Activated CD8-positive, alpha-beta memory T cell treated with anti-CD3 and anti-CD28 coated beads, Interleukin-2, amount 10 ng/mL, durations not matched to agents 7 days and 5 days (primary cell): ENCODE data around the gene DNAJC15. TPM values are rescaled to one million over a fixed set of nuclear protein-coding genes. Genes with fewer than 3 reads are reported as not detected.

Experiments used
- ATAC-seq: fragments of 150-1000 bp; cut with Tn5 transposase; one replicate; pipeline ENCODE4 v1.10.0; 2021; ENCODE audit warnings: moderate library complexity
- CTCF ChIA-PET: fragments of 350-600 bp; sonication (Branson Sonifier 250); formaldehyde crosslinking; loops from one replicate; lab custom pipeline; 2021; ENCODE audit warnings: antibody characterized with exemption; lab: Charles Lee
- DNase-seq: peaks from one replicate; pipeline ENCODE4 v3.0.0-alpha.2; 2020
- H3K27ac Mint-ChIP-seq: one replicate; pipeline ENCODE4 v1.8.0; 2021; ENCODE audit warnings: mild to moderate bottlenecking, mixed read lengths
- H3K27me3 Mint-ChIP-seq: one replicate; pipeline ENCODE4 v1.8.0; 2021; ENCODE audit warnings: mixed read lengths
- H3K36me3 Mint-ChIP-seq: one replicate; pipeline ENCODE4 v1.8.0; 2021; ENCODE audit warnings: mild to moderate bottlenecking, mixed read lengths
- H3K4me1 Mint-ChIP-seq: one replicate; pipeline ENCODE4 v1.8.0; 2021; ENCODE audit warnings: mixed read lengths
- H3K4me3 Mint-ChIP-seq: one replicate; pipeline ENCODE4 v1.8.0; 2021; ENCODE audit warnings: mild to moderate bottlenecking, moderate library complexity, mixed read lengths
- H3K9me3 Mint-ChIP-seq: one replicate; pipeline ENCODE4 v1.8.0; 2022; ENCODE audit warnings: low read depth, mixed read lengths
- total RNA-seq, 2 experiments: library from RNA; stranded (reverse); gene quantifications; one replicate each; pipeline ENCODE4 v1.2.3, GENCODE V29; 2021

DNAJC15 gene
- total RNA-seq, 2 experiments from 2014 or later: 14.4 to 14.8 TPM

- peaks cover 20% of the 10 kb centered on the region for H3K27me3 Mint-ChIP-seq
- H3K4me3 Mint-ChIP-seq: no peak overlapping the region
- no peak for ATAC-seq
- H3K4me1 Mint-ChIP-seq: peaks cover 14% of the 10 kb centered on the region
- DNase-seq: no peak
- H3K27ac Mint-ChIP-seq: no peak overlapping the region
- H3K9me3 Mint-ChIP-seq: no peaks in the 10 kb centered on the region
- CTCF ChIA-PET: no interaction called here
- H3K36me3 Mint-ChIP-seq: no peaks in the 10 kb centered on the region
Measured at GRCh38 chr13:43129066-43129465, 105.7 kb downstream of the DNAJC15 start.

DNA sequence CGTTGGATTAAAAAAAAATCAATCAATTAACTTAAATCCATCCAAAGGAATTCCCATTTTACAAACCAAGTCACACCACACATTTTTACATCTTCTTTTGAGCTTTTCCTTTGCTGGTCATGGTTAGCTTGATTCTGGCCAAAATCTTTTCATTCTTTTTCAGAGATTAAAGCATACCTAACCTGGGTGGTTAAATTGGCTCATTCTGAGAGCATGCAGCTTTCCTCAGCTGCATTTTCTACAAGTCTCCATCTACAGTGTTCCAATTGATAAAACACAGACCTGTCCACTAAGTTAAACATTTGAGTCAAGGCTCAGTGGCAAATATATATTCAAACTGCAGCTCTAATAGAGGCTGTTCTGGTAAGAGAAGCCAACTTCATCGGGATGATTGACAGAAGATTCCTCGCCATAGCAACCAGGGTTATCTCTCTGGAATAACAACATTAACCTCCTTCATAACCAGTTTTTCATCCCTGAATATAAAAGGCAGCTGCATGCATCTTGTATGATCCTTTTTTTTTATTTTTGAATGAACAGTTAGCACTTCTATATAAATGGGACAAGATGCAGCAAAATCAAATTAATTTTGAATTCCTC lies 106.2 kb downstream of the DNAJC15 start:
- Mint-ChIP-seq H3K27ac (no peak overlapping the region), H3K9me3 (no peaks in the 10 kb centered on the region), H3K4me1 (peaks cover 14% of the 10 kb centered on the region), H3K4me3 (no peak overlapping the region), H3K36me3 (no peaks in the 10 kb centered on the region), H3K27me3 (peaks cover 22% of the 10 kb centered on the region)
- DNase-seq: no peak
- ATAC-seq: no peak
- CTCF ChIA-PET: no interaction called here

DNA sequence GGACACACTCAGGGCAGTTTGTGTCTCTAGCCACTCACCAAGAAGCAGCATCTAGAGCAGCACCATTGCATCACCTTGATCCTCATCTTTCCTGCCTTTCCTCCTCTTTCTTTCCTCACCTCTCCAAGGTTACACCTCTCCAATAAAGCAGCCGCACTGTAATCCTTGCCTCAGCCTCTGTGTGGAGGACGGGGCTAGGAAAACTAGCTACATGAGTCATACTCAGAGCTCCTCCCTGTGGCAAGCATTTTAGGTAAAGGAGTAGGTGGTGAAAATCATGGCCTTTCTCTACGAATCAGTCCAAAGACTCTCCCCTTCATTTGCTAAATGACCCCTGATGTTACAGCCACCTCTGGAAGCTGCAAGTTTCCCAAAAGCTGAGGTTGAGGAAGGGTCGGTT lies 108.9 kb downstream of the DNAJC15 start:
- no peaks in the 10 kb centered on the region for H3K36me3 Mint-ChIP-seq
- H3K9me3 Mint-ChIP-seq: no peaks in the 10 kb centered on the region
- H3K4me3 Mint-ChIP-seq: no peak overlapping the region
- peaks cover 22% of the 10 kb centered on the region for H3K27me3 Mint-ChIP-seq
- ATAC-seq (no peak), DNase-seq (no peak)
- peaks cover 14% of the 10 kb centered on the region for H3K4me1 Mint-ChIP-seq
- CTCF ChIA-PET: interaction anchor here (0.6 to 0.7 kb wide), 2 partner anchors 13 to 161 kb away, joined by 3 read pairs; no protein-coding TSS in a partner anchor
- H3K27ac Mint-ChIP-seq: no peak overlapping the region

DNA sequence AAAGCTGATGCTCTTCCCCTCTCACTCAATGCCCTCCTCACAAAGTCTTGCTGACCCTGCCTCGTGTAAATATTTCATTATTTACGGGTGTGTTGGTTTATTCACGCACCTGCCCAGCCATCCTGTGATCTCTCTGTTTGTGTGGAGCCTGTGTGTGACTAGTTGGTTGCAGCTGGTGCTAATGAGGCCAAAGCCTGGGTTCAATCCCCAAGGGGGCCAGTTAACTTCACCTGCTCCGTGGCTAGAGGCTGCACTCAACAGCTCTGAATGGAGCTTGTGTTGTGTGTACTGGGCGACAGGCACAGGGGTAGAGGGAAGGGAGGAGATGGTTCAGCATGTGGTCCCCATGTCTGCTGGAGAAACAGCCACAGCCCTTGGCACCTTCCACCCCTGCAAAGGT lies 109.5 kb downstream of the DNAJC15 start:
- CTCF ChIA-PET: interaction anchor here (0.7 to 0.8 kb wide), 2 partner anchors 162 to 672 kb away, joined by 3 read pairs; no protein-coding TSS in a partner anchor
- Mint-ChIP-seq H3K27ac (no peak overlapping the region), H3K4me3 (no peak overlapping the region), H3K9me3 (no peaks in the 10 kb centered on the region), H3K36me3 (no peaks in the 10 kb centered on the region), H3K27me3 (peaks cover 27% of the 10 kb centered on the region), H3K4me1 (peaks cover 7% of the 10 kb centered on the region)
- ATAC-seq (no peak), DNase-seq (no peak)

- H3K36me3 Mint-ChIP-seq: no peaks in the 10 kb centered on the region
- H3K27ac Mint-ChIP-seq: no peak overlapping the region
- peaks cover 30% of the 10 kb centered on the region for H3K27me3 Mint-ChIP-seq
- H3K4me3 Mint-ChIP-seq: no peak overlapping the region
- no peak for ATAC-seq
- H3K4me1 Mint-ChIP-seq: no peaks in the 10 kb centered on the region
- CTCF ChIA-PET: interaction anchor here (0.6 to 0.8 kb wide), 2 partner anchors 164 to 671 kb away, joined by 3 read pairs; no protein-coding TSS in a partner anchor
- no peaks in the 10 kb centered on the region for H3K9me3 Mint-ChIP-seq
- no peak for DNase-seq
Measured at GRCh38 chr13:43133792-43134191, 110.4 kb downstream of the DNAJC15 start.

DNA sequence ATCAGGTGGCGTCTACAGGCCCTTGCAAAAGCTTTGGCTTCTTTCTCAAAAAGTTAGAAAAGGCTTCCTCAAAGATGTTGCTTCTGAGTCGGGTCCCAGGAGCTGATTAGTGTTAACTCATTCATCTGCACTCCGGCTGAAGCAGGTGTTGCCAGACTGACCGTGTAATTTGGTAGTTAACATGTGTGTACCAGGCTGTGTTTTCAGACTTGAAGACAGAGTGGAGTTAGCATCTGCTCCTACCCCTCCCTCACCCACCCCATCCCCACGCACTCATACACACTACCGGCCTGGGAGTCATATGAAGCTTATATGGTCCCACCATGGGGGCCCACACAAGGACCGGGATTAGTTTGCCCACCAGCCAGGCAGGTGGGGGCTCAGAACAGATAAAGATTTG lies 111.5 kb downstream of the DNAJC15 start:
- H3K27me3 Mint-ChIP-seq: peaks cover 24% of the 10 kb centered on the region
- no peak overlapping the region for H3K27ac Mint-ChIP-seq
- H3K4me3 Mint-ChIP-seq: no peak overlapping the region
- no peaks in the 10 kb centered on the region for H3K4me1 Mint-ChIP-seq
- ATAC-seq (no peak), DNase-seq (no peak)
- H3K36me3 Mint-ChIP-seq: no peaks in the 10 kb centered on the region
- CTCF ChIA-PET: no interaction called here
- no peaks in the 10 kb centered on the region for H3K9me3 Mint-ChIP-seq

DNA sequence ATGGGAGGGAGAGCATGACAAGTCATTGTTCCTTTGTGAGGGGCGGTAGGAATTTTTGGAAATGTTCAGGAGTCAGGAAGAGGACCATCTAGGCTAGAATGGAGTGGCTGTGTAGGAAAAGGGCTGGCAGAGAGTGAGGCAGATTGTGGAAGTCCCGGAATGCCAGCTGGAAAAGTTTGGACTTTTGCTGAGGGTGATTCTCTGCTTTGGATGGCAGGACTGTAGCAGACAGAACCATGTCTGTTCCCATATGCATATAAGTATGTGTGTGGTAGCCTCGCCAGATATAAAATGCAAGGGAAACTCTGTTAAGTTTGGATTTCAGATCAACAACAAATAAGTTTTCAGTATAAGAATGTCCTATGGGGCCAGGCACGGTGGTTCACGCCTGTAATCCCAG lies 112.1 kb downstream of the DNAJC15 start:
- DNase-seq (no peak), ATAC-seq (no peak)
- Mint-ChIP-seq H3K27me3 (peaks cover 24% of the 10 kb centered on the region), H3K9me3 (no peaks in the 10 kb centered on the region), H3K27ac (no peak overlapping the region), H3K4me1 (no peaks in the 10 kb centered on the region), H3K4me3 (no peak overlapping the region), H3K36me3 (no peaks in the 10 kb centered on the region)
- CTCF ChIA-PET: no interaction called here

DNA sequence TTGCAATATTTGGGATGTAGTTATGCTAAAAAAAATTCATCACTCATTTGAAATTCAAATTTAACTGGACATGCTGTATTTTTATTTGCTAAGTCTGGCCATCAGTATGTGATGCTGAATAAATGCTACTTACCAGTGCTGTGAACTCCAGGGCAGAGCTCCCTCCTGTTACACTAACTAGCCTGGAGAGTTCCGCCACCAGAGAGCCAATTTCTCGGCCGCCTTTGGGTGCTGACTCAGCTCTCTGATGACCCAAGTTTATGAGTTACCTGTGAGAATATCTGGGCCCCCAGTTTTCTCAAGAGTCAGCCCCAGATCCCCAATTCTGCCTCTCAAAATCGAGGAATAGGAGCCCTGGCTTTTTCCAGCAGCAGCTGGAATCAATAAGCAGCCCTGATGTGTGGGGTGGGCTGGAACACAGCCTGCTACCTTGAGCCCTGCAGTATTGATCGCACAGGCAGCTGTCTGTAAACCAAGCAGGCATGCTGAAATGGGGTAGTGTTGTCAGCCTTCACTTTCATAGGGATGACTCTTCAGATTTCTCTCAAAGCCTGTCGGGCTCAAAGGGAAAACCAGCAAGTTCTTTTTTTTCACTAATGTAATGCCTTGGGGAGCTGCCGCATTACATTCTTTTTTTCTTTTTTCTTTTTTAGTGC lies 113.7 kb downstream of the DNAJC15 start:
- Mint-ChIP-seq H3K9me3 (no peaks in the 10 kb centered on the region), H3K4me1 (no peaks in the 10 kb centered on the region), H3K27ac (no peak overlapping the region), H3K4me3 (no peak overlapping the region), H3K36me3 (no peaks in the 10 kb centered on the region), H3K27me3 (peaks cover 24% of the 10 kb centered on the region)
- ATAC-seq (no peak), DNase-seq (no peak)
- CTCF ChIA-PET: no interaction called here

DNA sequence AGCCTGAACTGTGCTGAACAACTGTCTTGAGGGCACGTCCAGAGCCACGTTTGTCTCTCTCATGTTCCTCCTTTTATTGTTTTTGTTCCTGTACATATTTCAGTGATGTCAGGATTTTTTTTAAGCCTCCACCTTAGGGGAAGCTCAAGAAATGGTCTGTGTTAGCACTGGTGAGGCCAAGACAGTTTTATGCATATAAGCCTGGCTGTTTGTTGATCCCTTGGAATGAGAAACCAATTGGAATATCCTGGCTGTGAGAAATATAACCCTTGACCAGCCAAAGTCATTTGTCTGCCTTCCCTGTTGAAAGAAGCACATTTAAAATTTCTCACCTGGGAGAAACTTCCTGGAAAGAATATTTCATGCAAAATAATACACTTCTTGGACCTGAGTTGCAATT lies 115.8 kb downstream of the DNAJC15 start:
- Mint-ChIP-seq H3K9me3 (no peaks in the 10 kb centered on the region), H3K36me3 (no peaks in the 10 kb centered on the region), H3K4me3 (no peak overlapping the region), H3K4me1 (no peaks in the 10 kb centered on the region), H3K27me3 (peaks cover 17% of the 10 kb centered on the region), H3K27ac (no peak overlapping the region)
- DNase-seq (no peak), ATAC-seq (no peak)
- CTCF ChIA-PET: interaction anchor here (0.7 kb wide), 1 partner anchor 25 kb away, joined by 4 read pairs; no protein-coding TSS in a partner anchor

DNA sequence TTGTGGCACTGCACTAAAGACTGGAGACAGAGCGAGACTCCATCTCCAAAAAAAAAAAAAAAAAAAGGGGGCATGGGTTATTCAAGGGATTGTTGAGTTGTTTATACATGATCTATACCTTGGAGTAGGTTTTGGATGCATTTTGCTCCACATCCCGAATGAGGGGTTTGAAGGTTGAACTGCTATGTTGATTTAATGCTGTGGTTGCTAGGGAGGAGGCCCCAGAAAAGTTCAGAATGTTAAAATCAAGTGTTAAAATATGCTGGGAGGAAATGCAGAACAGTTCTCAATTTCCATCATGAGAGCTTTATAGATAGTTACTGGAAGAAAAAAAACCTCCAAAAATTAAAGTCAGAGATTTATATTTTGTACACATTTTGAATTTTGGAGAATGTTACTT lies 116.5 kb downstream of the DNAJC15 start:
- H3K4me1 Mint-ChIP-seq: no peaks in the 10 kb centered on the region
- no peak overlapping the region for H3K4me3 Mint-ChIP-seq
- CTCF ChIA-PET: interaction anchor here (0.7 kb wide), 2 partner anchors 24 to 736 kb away, joined by 3 to 4 read pairs; no protein-coding TSS in a partner anchor
- H3K9me3 Mint-ChIP-seq: no peaks in the 10 kb centered on the region
- H3K27ac Mint-ChIP-seq: no peak overlapping the region
- DNase-seq (no peak), ATAC-seq (no peak)
- H3K27me3 Mint-ChIP-seq: peaks cover 20% of the 10 kb centered on the region
- H3K36me3 Mint-ChIP-seq: no peaks in the 10 kb centered on the region

- CTCF ChIA-PET: interaction anchor here (1.2 kb wide), 1 partner anchor 15 kb away, joined by 3 read pairs; no protein-coding TSS in a partner anchor
- H3K36me3 Mint-ChIP-seq: no peaks in the 10 kb centered on the region
- ATAC-seq: no peak
- no peak overlapping the region for H3K27ac Mint-ChIP-seq
- no peaks in the 10 kb centered on the region for H3K9me3 Mint-ChIP-seq
- peaks cover 22% of the 10 kb centered on the region for H3K27me3 Mint-ChIP-seq
- H3K4me3 Mint-ChIP-seq: no peak overlapping the region
- no peaks in the 10 kb centered on the region for H3K4me1 Mint-ChIP-seq
- no peak for DNase-seq
Measured at GRCh38 chr13:43140985-43141384, 117.6 kb downstream of the DNAJC15 start.

- Mint-ChIP-seq H3K27me3 (peaks cover 27% of the 10 kb centered on the region), H3K4me1 (no peaks in the 10 kb centered on the region), H3K9me3 (no peaks in the 10 kb centered on the region), H3K36me3 (no peaks in the 10 kb centered on the region), H3K27ac (no peak overlapping the region), H3K4me3 (no peak overlapping the region)
- ATAC-seq: no peak
- no peak for DNase-seq
- CTCF ChIA-PET: interaction anchor here (1.2 kb wide), 1 partner anchor 14 kb away, joined by 3 read pairs; no protein-coding TSS in a partner anchor
Measured at GRCh38 chr13:43141685-43142084, 118.3 kb downstream of the DNAJC15 start.

GRCh38 chr13:43143591-43143990 lies 120.2 kb downstream of the DNAJC15 start:
- peaks cover 19% of the 10 kb centered on the region for H3K27me3 Mint-ChIP-seq
- no peaks in the 10 kb centered on the region for H3K4me1 Mint-ChIP-seq
- no peak overlapping the region for H3K27ac Mint-ChIP-seq
- no peaks in the 10 kb centered on the region for H3K9me3 Mint-ChIP-seq
- no peak for DNase-seq
- ATAC-seq: no peak
- CTCF ChIA-PET: no interaction called here
- no peak overlapping the region for H3K4me3 Mint-ChIP-seq
- no peaks in the 10 kb centered on the region for H3K36me3 Mint-ChIP-seq
